Measurements from ENCODE around the gene AKAP13. TPM values are rescaled to one million over a fixed set of nuclear protein-coding genes. Genes with fewer than 3 reads are reported as not detected.
"Not testable (repeated sequence)": the region's sequence is repeated elsewhere in the genome, so short reads cannot be mapped to it uniquely, and the experiment has no call there.

AKAP13 gene
- total RNA-seq, 1 experiment from 2014 or later: 47.3 TPM

DNA sequence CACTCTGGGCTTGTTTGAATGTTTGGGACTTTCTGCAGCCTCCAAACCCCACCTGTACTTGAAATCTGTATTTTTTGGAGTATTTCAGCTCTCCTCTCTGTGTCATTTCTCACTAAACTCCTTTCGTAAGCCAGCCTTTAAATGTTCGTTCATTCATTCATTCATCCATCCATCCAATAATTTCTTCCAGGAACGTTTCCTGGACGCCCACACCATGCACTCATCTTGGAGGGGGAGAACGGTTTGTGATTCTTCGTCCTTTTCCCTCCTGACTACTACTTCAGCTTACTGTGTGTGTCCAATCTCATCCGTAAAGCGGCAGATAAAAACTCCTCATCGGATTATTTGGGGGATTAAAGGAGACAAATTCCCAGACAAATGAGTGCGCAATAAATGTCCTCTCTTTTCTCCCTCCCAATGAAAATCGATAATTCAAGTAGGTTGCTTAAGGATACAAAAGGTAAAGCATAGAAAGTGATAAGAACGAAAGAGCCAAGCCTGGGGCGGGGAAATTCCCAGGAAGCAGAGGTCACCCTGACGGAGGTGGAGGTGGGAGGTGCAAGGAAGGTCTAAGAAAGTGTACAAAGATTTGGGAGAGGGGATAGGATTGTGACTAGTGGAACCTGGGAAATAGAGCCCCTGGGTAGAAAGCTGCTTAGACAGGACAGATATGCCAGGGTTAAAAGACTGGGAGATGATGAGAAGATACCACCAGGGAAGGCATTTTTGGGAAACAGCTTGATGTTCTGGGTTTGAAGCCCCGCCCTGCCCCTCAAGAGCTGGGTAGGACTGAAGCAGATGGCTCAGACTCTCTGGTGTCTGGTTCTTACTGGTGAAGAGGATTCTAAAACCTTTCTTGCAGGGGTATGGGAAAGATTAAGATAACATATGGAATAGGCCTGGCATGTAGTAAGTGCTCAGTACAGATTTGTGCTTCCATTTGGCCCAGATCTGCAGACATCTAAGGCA, 415.2 kb downstream of the AKAP13 start:
- H3K36me3 Mint-ChIP-seq (ENCODE audit: insufficient read depth in 1 of 3, low read depth in 3 of 3): peaks cover under 1 to 5% (median 5%) of the 10 kb centered on the region in 3 experiments
- H3K4me1 Mint-ChIP-seq: peaks cover 29 to 36% of the 10 kb centered on the region in 2 experiments
- Histone ChIP-seq H3K4me1 (ENCODE audit: insufficient read depth, low read length) (no peaks in the 10 kb centered on the region; the same call in 1 of the 2 replicates), H2AK5ac (ENCODE audit: insufficient read length, low read length) (no peak overlapping the region), H3K4me2 (ENCODE audit: insufficient read depth, insufficient read length, low read length) (peak overlapping the region; percentile 30), H3K27ac (ENCODE audit: insufficient read length, low read depth, low read length) (no peak overlapping the region), H4K8ac (replicated peaks; ENCODE audit: insufficient read length, low read depth, low read length) (no peak overlapping the region), H2BK20ac (ENCODE audit: low read depth, low read length, poor library complexity, severe bottlenecking) (no peak overlapping the region), H3K56ac (ENCODE audit: insufficient read length, low read depth, low read length) (no peak overlapping the region), H4K5ac (ENCODE audit: insufficient read length, low read depth, low read length) (no peak overlapping the region), H3K4ac (ENCODE audit: low read depth, low read length) (no peak overlapping the region), H3K18ac (ENCODE audit: insufficient read length, low read depth, low read length) (no peak overlapping the region), H4K20me1 (ENCODE audit: control insufficient read depth, insufficient read depth, insufficient read length) (no peaks in the 10 kb centered on the region), H2AFZ (ENCODE audit: low read length) (peak overlapping the region; percentile 90), H2BK5ac (ENCODE audit: insufficient read length, low read length) (no peak overlapping the region), H3K23ac (ENCODE audit: insufficient read length, low read depth, low read length) (no peak overlapping the region), H2BK12ac (ENCODE audit: insufficient read length, low read depth, low read length) (no peak overlapping the region), H2BK15ac (ENCODE audit: low read depth, low read length) (no peak overlapping the region), H3K9me3 (ENCODE audit: control insufficient read depth, low read depth, low read length) (no peaks in the 10 kb centered on the region), H3K27me3 (ENCODE audit: insufficient read depth, low read length) (no peaks in the 10 kb centered on the region), H2BK120ac (ENCODE audit: low read depth, low read length, poor library complexity, severe bottlenecking) (no peak overlapping the region), H3K79me2 (ENCODE audit: insufficient read depth, low read length) (peaks cover 20% of the 10 kb centered on the region; the same call in 1 of the 2 replicates), H3K9ac (ENCODE audit: extremely low read depth, insufficient read length, low read length) (no peak overlapping the region), H4K91ac (ENCODE audit: insufficient read length, low read depth, low read length) (no peak overlapping the region), H3T11ph (ENCODE audit: low read length) (no peak overlapping the region), H3K23me2 (ENCODE audit: insufficient read length, low read depth, low read length, poor library complexity, severe bottlenecking) (peaks cover 8% of the 10 kb centered on the region), H3K79me1 (ENCODE audit: insufficient read depth, low read depth, low read length, poor library complexity, severe bottlenecking) (peaks cover 5% of the 10 kb centered on the region), H3K14ac (ENCODE audit: insufficient read depth, low read length) (no peak overlapping the region)
- DNase-seq: no peak
- peak overlapping the region; percentile 38 to 60 for H3K4me3 Mint-ChIP-seq
- no CpG with 5 or more reads among the region's 15 CpGs for WGBS (ENCODE audit: extremely low coverage, insufficient read length, low lambda C conversion rate)
- H3K9me3 Mint-ChIP-seq: peaks cover 0 to 7% of the 10 kb centered on the region in 2 experiments; a peak in 3 of 5 replicates
- no peak for TF ChIP-seq CTCF (conservative IDR thresholded peaks at IDR 0.05)
- no peak overlapping the region for H3K27ac Mint-ChIP-seq
- peaks cover 16% of the 10 kb centered on the region for H3K27me3 Mint-ChIP-seq (ENCODE audit: low read depth)

DNA sequence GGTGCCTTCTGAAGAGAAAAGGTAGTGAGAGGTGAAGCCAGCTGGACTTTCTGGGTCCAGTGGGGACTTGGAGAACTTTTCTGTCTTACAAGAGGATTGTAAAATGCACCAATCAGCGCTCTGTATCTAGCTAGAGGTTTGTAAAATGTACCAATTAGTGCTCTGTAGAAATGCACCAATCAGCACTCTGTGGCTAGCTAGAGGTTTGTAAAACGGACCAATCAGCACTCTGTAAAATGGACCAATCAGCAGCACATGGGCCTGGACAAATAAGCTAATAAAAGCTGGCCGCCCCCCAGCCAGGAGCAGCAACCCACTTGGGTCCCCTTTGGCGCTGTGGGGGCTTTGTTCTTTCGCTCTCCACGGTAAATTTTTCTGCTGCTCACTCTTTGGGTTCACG, 416.0 kb downstream of the AKAP13 start:
- not testable (repeated sequence) for H2AFZ ChIP-seq (ENCODE audit: low read length); H4K8ac ChIP-seq (replicated peaks; ENCODE audit: insufficient read length, low read depth, low read length); H2BK5ac ChIP-seq (ENCODE audit: insufficient read length, low read length); H2AK5ac ChIP-seq (ENCODE audit: insufficient read length, low read length); H3K9me3 ChIP-seq (ENCODE audit: control insufficient read depth, low read depth, low read length); H4K5ac ChIP-seq (ENCODE audit: insufficient read length, low read depth, low read length); H2BK120ac ChIP-seq (ENCODE audit: low read depth, low read length, poor library complexity, severe bottlenecking); H3K79me1 ChIP-seq (ENCODE audit: insufficient read depth, low read depth, low read length, poor library complexity, severe bottlenecking); H4K91ac ChIP-seq (ENCODE audit: insufficient read length, low read depth, low read length); H3T11ph ChIP-seq (ENCODE audit: low read length); H4K20me1 ChIP-seq (ENCODE audit: control insufficient read depth, insufficient read depth, insufficient read length); H3K9me3 Mint-ChIP-seq; H2BK15ac ChIP-seq (ENCODE audit: low read depth, low read length); DNase-seq; H3K4me1 ChIP-seq (ENCODE audit: insufficient read depth, low read length); H3K23ac ChIP-seq (ENCODE audit: insufficient read length, low read depth, low read length); H3K4ac ChIP-seq (ENCODE audit: low read depth, low read length); H2BK12ac ChIP-seq (ENCODE audit: insufficient read length, low read depth, low read length); H3K27ac ChIP-seq (ENCODE audit: insufficient read length, low read depth, low read length); H3K4me3 Mint-ChIP-seq; H3K14ac ChIP-seq (ENCODE audit: insufficient read depth, low read length); H3K56ac ChIP-seq (ENCODE audit: insufficient read length, low read depth, low read length); H3K4me2 ChIP-seq (ENCODE audit: insufficient read depth, insufficient read length, low read length); H3K36me3 Mint-ChIP-seq (ENCODE audit: insufficient read depth in 1 of 3, low read depth in 3 of 3); H3K23me2 ChIP-seq (ENCODE audit: insufficient read length, low read depth, low read length, poor library complexity, severe bottlenecking); H3K27me3 ChIP-seq (ENCODE audit: insufficient read depth, low read length); H3K18ac ChIP-seq (ENCODE audit: insufficient read length, low read depth, low read length); H3K9ac ChIP-seq (ENCODE audit: extremely low read depth, insufficient read length, low read length); H3K27ac Mint-ChIP-seq; H2BK20ac ChIP-seq (ENCODE audit: low read depth, low read length, poor library complexity, severe bottlenecking)
- peaks cover 19% of the 10 kb centered on the region; the same call in 1 of the 2 replicates for H3K79me2 ChIP-seq (ENCODE audit: insufficient read depth, low read length)
- Mint-ChIP-seq H3K27me3 (ENCODE audit: low read depth) (peaks cover 16% of the 10 kb centered on the region), H3K4me1 (peaks cover 29 to 35% of the 10 kb centered on the region in 2 experiments)
- WGBS (ENCODE audit: extremely low coverage, insufficient read length, low lambda C conversion rate): no CpG with 5 or more reads among the region's 7 CpGs
